Endothelial cell of umbilical vein (primary cell): ENCODE results near the gene UCP1. TPM values are rescaled to one million over a fixed set of nuclear protein-coding genes. Genes with fewer than 3 reads are reported as not detected.
"Not testable (repeated sequence)": the region's sequence is repeated elsewhere in the genome, so short reads cannot be mapped to it uniquely, and the experiment has no call there.

Experiments
- BruUV-seq: library from RNA; stranded (reverse); fragments of 400-500 nt; replicated peaks from 2 replicates; lab custom pipeline; 2021; lab: Mats Ljungman, UMichigan
- CTCF ChIA-PET: fragments of 300-600, 350-600 bp; sonication (Branson Sonifier 250); formaldehyde crosslinking; loops from one replicate; lab custom pipeline; 2021; ENCODE audit warnings: antibody characterized with exemption, inconsistent platforms; lab: Charles Lee
- POLR2A ChIA-PET: fragments of 300-600, 350-600 bp; sonication (Branson Sonifier 250); formaldehyde crosslinking; loops from one replicate; lab custom pipeline; 2021; ENCODE audit warnings: antibody characterized with exemption, inconsistent platforms; lab: Charles Lee
- DNase-seq: peaks from one replicate; pipeline ENCODE4 v3.0.0-alpha.2; 2011; ENCODE audit warnings: low read depth, low spot score
- FAIRE-seq: peaks from 2 replicates; lab custom pipeline; 2011; peaks lifted over from hg19 to GRCh38; lab: Jason Lieb, UNC
- H2AFZ ChIP-seq: 2 replicates; pipeline ENCODE4 v1.6.0; 2012; ENCODE audit warnings: low read depth, low read length, control low read depth, inconsistent platforms
- H3K27ac ChIP-seq: 2 replicates; pipeline ENCODE4 v1.5.1; 2011; ENCODE audit warnings: low read depth, mild to moderate bottlenecking, control low read depth, low read length, moderate library complexity; ENCODE audit not compliant: insufficient read depth
- H3K27me3 ChIP-seq, 2 experiments: 2 replicates each; pipeline versions ENCODE4 v1.6.0 to v1.6.1; 2011; ENCODE audit warnings: low read length in 2 of 2, mixed read lengths in 1 of 2; ENCODE audit not compliant: control insufficient read depth in 2 of 2, insufficient read depth in 2 of 2
- H3K36me3 ChIP-seq, 2 experiments: 2 replicates in 1 of 2; 3 replicates in 1 of 2; pipeline ENCODE4 v1.5.1; 2011; ENCODE audit warnings: low read length in 2 of 2, mild to moderate bottlenecking in 1 of 2, moderate library complexity in 1 of 2; ENCODE audit not compliant: control insufficient read depth in 2 of 2, insufficient read depth in 2 of 2; ENCODE audit errors: extremely low read depth in 1 of 2
- H3K4me1 ChIP-seq: 3 replicates; pipeline ENCODE4 v1.5.1; 2011; ENCODE audit warnings: mild to moderate bottlenecking, low read length; ENCODE audit not compliant: control insufficient read depth, insufficient read depth; ENCODE audit errors: extremely low read depth
- H3K4me2 ChIP-seq: 2 replicates; pipeline ENCODE4 v1.6.1; 2011; ENCODE audit warnings: low read length, control low read depth, mixed read lengths; ENCODE audit not compliant: insufficient read depth
- H3K4me3 ChIP-seq, 3 experiments: fragments of 200-600 bp in 1 of 3; sonication (generic), shearing (Covaris generic) in 1 of 3; replicated peaks in 1 of 3; 2 replicates each; pipeline ENCODE4 v1.5.1; 2011 to 2016; ENCODE audit warnings: control low read depth in 3 of 3, low read length in 3 of 3, mild to moderate bottlenecking in 2 of 3, inconsistent platforms in 1 of 3, low read depth in 1 of 3, moderate library complexity in 1 of 3; ENCODE audit not compliant: insufficient read depth in 1 of 3
- H3K79me2 ChIP-seq: 2 replicates; pipeline ENCODE4 v1.6.0; 2012; ENCODE audit warnings: low read length, inconsistent platforms; ENCODE audit not compliant: control insufficient read depth, insufficient read depth
- H3K9ac ChIP-seq: replicated peaks from 2 replicates; pipeline ENCODE3; 2011; ENCODE audit warnings: low read length, control low read depth; ENCODE audit not compliant: insufficient read depth; ENCODE audit errors: extremely low read depth
- H3K9me1 ChIP-seq: replicated peaks from 3 replicates; pipeline ENCODE4 v1.6.0; 2011; ENCODE audit warnings: mild to moderate bottlenecking, low read length; ENCODE audit not compliant: control insufficient read depth, insufficient read depth; ENCODE audit errors: extremely low read depth
- H3K9me3 ChIP-seq: replicated peaks from 2 replicates; pipeline ENCODE4 v1.5.1; 2012; ENCODE audit warnings: low read length, inconsistent platforms; ENCODE audit not compliant: control insufficient read depth, insufficient read depth
- H4K20me1 ChIP-seq: replicated peaks from 2 replicates; pipeline ENCODE3; 2011; ENCODE audit warnings: mild to moderate bottlenecking, low read length; ENCODE audit not compliant: control insufficient read depth, insufficient read depth; ENCODE audit errors: extremely low read depth
- EZH2 ChIP-seq: IDR thresholded peaks from 2 replicates; pipeline ENCODE4 v1.6.1; 2012; ENCODE audit warnings: borderline replicate concordance, low read depth, mild to moderate bottlenecking, moderate library complexity, low read length, inconsistent platforms; ENCODE audit not compliant: severe bottlenecking
- FOS ChIP-seq: IDR thresholded peaks from 2 replicates; pipeline ENCODE4 v1.6.1; 2011; ENCODE audit warnings: mild to moderate bottlenecking, low read length, moderate library complexity, borderline replicate concordance; ENCODE audit not compliant: insufficient read depth
- GATA2 ChIP-seq: IDR thresholded peaks from 2 replicates; pipeline ENCODE4 v1.7.0; 2011; ENCODE audit warnings: low read depth, mild to moderate bottlenecking, moderate library complexity, mixed read lengths, low read length; ENCODE audit not compliant: insufficient read length, insufficient read depth
- JUN ChIP-seq: IDR thresholded peaks from 2 replicates; pipeline ENCODE4 v1.6.1; 2011; ENCODE audit warnings: borderline replicate concordance, low read depth; ENCODE audit not compliant: insufficient read length, insufficient read depth
- MAX ChIP-seq: IDR thresholded peaks from 2 replicates; pipeline ENCODE4 v1.6.1; 2011; ENCODE audit not compliant: insufficient read depth, insufficient read length
- MYC ChIP-seq: IDR thresholded peaks from one replicate; pipeline ENCODE4 v1.6.1; 2011; ENCODE audit warnings: mild to moderate bottlenecking, low read depth, low read length
- POLR2A ChIP-seq: IDR thresholded peaks from 2 replicates; pipeline ENCODE4 v1.6.1; 2012; ENCODE audit warnings: low read depth, mild to moderate bottlenecking, control low read depth, low read length
- POLR2AphosphoS5 ChIP-seq: IDR thresholded peaks from 2 replicates; pipeline ENCODE4 v1.6.1; 2012; ENCODE audit warnings: low read depth, mild to moderate bottlenecking, control low read depth, low read length, moderate library complexity; ENCODE audit not compliant: insufficient read depth
- dilution Hi-C: fragments of 300-500 bp; cut with MboI; formaldehyde crosslinking; loops from one replicate; pipeline ENCODE4 v1.15.0; 2019; ENCODE audit warnings: low sequenced_read_pairs; ENCODE audit not compliant: extremely low pct_ligation_motif_present
- intact Hi-C: fragments of 100-400 bp; cut with micrococcal nuclease; formaldehyde crosslinking; loops from one replicate; pipeline ENCODE4 v1.10.0; 2022
- polyA plus RNA-seq, 4 experiments: library from polyadenylated mRNA; depleted of rRNA in 3 of 4; stranded (reverse) in 3 of 4; unstranded in 1 of 4; fragments of >200 nt; gene quantifications; 2 replicates each; pipeline versions ENCODE4 v1.2.1 to v1.2.3, GENCODE V29; 2011 to 2012; ENCODE audit warnings: missing spikeins in 1 of 4
- total RNA-seq: library from RNA; stranded (reverse); gene quantifications from 2 replicates; pipeline ENCODE4 v1.2.3, GENCODE V29; 2021
- TF ChIP-seq, protein P1 (sequence below), 2 donors: IDR thresholded peaks; 1 replicate in 1 of 2; 2 replicates in 1 of 2; pipeline ENCODE4 v1.5.1; 2011; ENCODE audit warnings: low read length in 2 of 2, mild to moderate bottlenecking in 2 of 2, moderate library complexity in 2 of 2, control low read depth in 1 of 2, inconsistent platforms in 1 of 2, low read depth in 1 of 2; ENCODE audit not compliant: insufficient read depth in 1 of 2; ENCODE audit errors: extremely low read depth in 1 of 2

The UCP1 gene
- total and polyA plus RNA-seq, 2 donors (not counting 3 experiments of a cell fraction or from before 2014, with no cell fraction given), result not detected

DNA sequence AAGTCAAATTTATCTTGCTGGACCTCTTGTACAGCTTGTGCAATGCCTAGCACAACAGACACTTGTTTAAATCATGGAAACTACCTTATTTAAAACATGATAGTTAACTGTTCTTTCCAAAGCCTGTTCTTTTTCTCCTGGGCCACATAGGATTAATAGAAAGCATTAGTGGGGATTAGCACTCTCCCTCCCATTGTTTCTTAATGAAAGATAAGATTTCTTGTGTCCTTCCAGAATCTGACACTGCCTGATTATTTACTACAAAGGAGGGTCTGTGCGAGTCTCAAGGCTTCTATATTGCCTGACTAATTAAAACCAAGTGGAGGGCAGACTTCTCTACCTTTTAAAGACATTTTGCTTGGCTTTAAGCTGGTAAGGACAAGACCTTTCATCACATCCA, 53.3 kb downstream of the UCP1 start:
- BruUV-seq, result no TSS peak
- ChIA-PET POLR2A (interaction anchor here (0.7 kb wide), 1 partner anchor 9 kb away, joined by 3 read pairs; the partner anchor contains the start of gene ELMOD2), CTCF (interaction anchor here (1.0 kb wide), 1 partner anchor 9 kb away, joined by 3 read pairs; the partner anchor contains the start of gene ELMOD2)
- no peaks in the 10 kb centered on the region for H3K79me2 ChIP-seq
- H3K9me3 ChIP-seq, result no peaks in the 10 kb centered on the region
- no peaks in the 10 kb centered on the region for H3K36me3 ChIP-seq
- no peak overlapping the region for H2AFZ ChIP-seq
- H3K4me3 ChIP-seq, result no peak overlapping the region
- no peaks in the 10 kb centered on the region for H4K20me1 ChIP-seq
- intact Hi-C loops, result no loop called here
- H3K9me1 ChIP-seq, result no peaks in the 10 kb centered on the region
- no peak for FAIRE-seq
- no peak overlapping the region for H3K27ac ChIP-seq
- no peak overlapping the region for H3K4me2 ChIP-seq
- no peak overlapping the region for H3K9ac ChIP-seq
- H3K27me3 ChIP-seq, result peaks cover 2 to 10% of the 10 kb centered on the region in 2 experiments
- dilution Hi-C loops, result no loop called here
- no peaks in the 10 kb centered on the region for H3K4me1 ChIP-seq
- no peak for DNase-seq
- TF ChIP-seq FOS (no peak), EZH2 (no peak), POLR2A (no peak), POLR2AphosphoS5 (no peak), JUN (no peak), GATA2 (no peak), MYC (no peak), MAX (no peak)
- TF ChIP-seq, protein P1, sequence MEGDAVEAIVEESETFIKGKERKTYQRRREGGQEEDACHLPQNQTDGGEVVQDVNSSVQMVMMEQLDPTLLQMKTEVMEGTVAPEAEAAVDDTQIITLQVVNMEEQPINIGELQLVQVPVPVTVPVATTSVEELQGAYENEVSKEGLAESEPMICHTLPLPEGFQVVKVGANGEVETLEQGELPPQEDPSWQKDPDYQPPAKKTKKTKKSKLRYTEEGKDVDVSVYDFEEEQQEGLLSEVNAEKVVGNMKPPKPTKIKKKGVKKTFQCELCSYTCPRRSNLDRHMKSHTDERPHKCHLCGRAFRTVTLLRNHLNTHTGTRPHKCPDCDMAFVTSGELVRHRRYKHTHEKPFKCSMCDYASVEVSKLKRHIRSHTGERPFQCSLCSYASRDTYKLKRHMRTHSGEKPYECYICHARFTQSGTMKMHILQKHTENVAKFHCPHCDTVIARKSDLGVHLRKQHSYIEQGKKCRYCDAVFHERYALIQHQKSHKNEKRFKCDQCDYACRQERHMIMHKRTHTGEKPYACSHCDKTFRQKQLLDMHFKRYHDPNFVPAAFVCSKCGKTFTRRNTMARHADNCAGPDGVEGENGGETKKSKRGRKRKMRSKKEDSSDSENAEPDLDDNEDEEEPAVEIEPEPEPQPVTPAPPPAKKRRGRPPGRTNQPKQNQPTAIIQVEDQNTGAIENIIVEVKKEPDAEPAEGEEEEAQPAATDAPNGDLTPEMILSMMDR (IDR thresholded peaks at IDR 0.05; ENCODE audit: extremely low read depth in 1 of 2, insufficient read depth in 1 of 2, low read depth in 1 of 2, low read length in 2 of 2), result no peak

- CTCF ChIA-PET, dilution Hi-C loops, H4K20me1 ChIP-seq, H3K79me2 ChIP-seq, H3K9me3 ChIP-seq, H3K9me1 ChIP-seq, H2AFZ ChIP-seq, BruUV-seq, H3K36me3 ChIP-seq, H3K4me2 ChIP-seq, H3K4me1 ChIP-seq, intact Hi-C loops, DNase-seq, H3K27me3 ChIP-seq, FAIRE-seq, H3K4me3 ChIP-seq, POLR2A ChIA-PET, H3K27ac ChIP-seq, H3K9ac ChIP-seq: not testable (repeated sequence)
These were observed 55.0 kb downstream of the UCP1 start for GRCh38 chr4:140513765-140514164.
